HG03460 (cell line): Measurements from ENCODE around the gene AP2A2.
"Not testable (repeated sequence)": the region's sequence is repeated elsewhere in the genome, so short reads cannot be mapped to it uniquely, and the experiment has no call there.

ENCODE experiments used
- ATAC-seq: cut with Tn5 transposase; IDR thresholded peaks from one replicate; pipeline ENCODE4 v1.9.1; 2021; ENCODE audit not compliant: unreplicated experiment

Gene AP2A2

DNA sequence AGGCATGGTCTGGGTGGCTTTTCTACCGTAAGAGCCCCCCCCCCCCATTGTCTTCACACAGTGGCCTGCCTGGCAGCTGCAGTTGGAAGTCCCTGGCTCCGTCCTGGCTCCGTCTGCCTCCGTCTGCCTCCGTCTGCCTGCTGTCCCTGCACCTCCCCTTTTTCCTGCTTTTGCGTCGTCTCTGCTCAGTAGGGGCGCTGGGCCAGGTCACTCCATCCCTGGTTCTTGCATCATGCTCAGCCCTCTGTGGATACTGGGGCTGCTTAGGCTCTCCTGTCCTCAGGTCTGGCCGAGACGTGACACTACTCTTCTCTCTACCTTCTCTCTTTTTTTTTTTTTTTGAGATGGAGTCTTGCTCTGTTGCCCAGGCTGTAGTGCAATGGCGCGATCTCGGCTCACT lies 27.8 kb downstream of the AP2A2 start:
- no peak for ATAC-seq

DNA sequence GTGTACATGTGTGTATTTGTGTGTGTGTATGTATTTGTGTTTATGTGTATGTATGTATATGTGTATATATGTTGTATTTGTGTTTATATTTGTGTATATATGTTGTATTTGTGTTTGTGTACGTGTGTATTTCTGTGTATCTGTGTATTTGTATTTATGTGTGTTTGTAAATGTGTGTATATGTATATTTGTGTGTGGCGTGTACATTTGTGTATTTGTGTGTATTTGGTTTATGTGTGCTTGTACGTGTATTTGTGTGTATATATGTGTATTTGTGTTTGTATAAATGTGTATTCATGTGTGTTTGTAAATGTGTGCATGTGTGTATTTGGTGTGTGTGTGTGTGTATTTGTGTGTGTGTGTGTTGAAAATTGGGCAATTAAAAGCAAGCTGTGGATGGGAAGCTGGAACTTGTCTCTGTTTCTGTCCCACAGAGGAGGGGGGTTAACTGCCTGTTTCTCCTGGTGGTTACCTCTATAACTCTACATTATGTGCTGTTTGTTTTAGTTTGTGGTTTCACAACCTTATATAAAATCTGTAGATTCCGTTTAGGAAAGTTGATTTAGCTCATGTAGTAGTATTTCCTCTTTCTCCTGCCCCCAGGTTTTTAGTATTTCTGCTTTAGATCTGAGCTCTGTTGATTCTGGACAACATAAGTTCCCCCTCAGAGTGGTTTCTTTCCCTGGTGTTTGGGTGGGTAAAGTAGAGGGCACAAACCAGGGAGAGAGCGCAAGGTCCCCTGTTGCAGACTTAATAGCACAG lies 28.9 kb downstream of the AP2A2 start:
- ATAC-seq: no peak

DNA sequence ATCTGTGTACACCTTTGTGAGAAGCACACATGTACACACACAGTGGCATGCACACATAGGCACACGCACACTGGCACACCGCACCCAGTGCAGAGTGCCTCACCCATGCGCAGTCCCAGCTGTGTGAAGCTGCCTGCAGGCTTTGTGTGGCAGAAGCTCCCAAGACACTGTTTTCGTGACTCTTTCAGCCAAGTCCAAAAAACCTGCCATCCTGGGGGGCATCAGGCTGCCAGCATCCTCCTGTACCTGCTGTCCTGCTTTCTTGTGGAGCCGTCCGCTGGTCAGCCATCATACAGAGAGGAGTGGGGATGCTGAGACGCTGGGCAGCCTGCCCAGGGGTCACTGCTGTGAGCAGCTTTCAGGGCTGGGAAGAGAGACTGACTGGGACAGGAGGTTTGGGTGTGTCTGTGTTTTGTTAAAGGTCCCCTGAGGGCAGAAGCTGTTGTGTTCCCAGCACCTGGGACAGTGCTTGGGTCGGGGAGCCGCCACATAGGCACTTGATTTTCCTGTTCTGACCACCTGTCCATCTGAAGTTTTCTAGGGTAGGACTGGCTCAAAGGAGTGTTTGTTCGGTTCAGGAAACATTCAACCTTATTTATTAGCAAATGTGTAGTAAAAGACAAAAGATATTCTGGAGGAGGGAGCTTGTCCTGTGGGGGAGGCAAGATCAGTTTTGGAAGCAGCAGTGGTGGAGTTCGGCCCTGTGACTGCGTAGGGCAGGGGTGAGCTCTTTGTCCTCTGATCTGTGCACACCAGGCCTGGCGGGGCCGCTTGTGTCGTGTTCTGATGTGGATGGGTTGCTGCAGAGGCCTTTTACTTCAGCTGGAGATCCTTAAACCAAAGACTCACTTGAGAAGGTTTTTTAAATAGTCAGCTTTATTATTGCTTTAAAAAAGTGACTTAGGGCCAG lies 29.7 kb downstream of the AP2A2 start:
- no peak for ATAC-seq

DNA sequence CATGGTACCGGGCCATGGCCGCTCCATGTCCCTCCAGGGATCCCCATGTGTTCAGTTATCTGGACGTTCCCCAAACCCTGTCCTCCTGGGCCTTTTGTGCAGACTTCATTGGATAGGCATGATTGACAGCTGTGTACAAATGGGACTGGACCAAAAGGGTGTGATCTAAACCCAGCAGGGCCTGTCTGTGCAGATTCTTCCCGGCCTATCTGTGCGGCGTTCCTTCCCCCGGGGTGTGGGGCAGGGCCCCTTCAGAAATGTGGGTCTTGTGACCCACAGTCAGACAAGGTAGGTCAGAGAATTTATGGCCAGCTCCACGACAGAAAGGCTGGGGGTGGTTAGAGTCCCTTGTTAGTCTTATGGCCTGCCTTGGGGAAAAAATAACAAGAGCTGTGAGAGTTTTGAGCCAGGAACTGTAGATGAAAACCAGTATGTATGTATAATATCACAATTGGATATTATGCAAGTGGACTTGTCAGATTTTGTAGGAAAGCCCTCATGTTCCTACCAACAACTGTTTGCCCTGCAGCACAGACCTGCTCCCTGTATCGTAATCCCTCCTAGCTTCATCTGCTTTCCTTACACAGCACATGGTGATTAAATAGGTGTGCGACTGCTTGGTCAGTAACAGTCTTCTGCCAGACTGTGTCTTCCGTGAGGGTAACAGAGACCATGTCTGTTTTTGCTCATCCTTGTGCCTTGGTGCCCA lies 31.7 kb downstream of the AP2A2 start:
- no peak for ATAC-seq

DNA sequence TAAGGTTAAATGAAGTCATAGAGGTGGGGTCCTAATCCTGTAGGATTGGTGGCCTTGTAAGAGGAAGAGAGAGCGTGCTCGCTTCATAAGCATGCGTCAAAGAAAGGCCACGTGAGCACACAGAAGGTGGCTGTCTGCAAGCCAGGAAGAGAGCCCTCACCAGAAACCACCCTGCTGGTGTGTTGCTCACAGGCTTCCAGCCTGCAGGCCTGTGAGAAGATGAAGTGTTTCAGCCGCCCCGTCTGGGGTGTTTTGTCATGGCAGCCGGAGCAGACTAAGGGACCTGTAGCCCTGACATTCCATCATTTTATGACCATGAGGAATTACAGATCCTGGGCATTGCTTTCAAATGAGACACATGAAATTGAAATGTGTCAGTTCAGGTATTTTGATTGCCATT lies 32.4 kb downstream of the AP2A2 start:
- ATAC-seq: no peak

DNA sequence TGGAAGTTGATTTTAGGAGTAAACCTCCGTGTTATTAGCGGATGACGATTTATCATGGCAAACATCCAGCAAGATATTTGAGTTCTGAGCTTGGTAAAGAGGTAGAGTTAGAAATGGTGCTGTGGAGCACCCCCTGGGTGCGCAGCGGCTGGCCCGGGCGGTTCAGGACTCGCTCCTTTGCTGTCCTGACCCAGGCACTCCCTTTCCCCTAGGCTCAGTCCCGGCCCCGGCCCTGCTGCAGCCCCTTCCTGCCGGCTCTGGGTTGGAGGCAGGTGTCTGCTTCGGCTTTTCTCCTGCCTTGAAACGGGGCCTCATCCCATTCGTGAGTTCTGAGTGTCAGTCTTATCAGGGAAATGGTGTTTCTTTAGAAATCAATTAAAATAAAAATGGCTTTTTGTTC lies 33.4 kb downstream of the AP2A2 start:
- no peak for ATAC-seq

DNA sequence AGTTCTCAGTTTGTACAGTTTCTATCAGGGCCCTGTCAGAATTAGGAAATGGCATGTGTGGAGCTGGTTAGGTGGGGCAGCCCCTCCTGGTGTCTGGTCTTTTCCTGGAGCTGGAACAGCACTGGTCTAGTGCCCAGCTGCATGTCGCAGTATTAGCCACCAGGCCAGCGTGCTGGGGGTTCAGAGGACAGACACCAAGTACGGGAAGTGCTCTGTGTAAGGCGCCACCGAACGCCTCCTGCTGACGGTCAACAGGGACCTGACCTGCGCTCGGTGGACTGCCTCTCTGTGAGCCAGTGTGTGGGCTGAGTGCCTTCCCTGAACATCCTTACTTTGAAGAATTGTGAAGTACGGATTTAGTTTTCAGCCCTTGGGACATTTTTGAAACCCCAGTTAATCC lies 33.9 kb downstream of the AP2A2 start:
- no peak for ATAC-seq

DNA sequence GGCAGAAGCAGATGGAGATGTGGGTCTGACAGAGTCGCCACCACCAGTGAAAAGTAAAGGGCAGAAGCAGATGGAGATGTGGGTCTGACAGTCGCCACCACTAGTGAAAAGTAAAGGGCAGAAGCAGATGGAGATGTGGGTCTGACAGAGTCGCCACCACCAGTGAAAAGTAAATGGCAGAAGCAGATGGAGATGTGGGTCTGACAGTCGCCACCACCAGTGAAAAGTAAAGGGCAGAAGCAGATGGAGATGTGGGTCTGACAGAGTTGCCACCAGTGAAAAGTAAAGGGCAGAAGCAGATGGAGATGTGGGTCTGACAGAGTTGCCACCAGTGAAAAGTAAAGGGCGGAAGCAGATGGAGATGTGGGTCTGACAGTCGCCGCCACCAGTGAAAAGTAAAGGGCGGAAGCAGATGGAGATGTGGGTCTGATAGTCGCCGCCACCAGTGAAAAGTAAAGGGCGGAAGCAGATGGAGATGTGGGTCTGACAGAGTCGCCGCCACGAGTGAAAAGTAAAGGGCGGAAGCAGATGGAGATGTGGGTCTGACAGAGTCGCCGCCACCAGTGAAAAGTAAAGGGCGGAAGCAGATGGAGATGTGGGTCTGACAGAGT lies 35.7 kb downstream of the AP2A2 start:
- not testable (repeated sequence) for ATAC-seq

DNA sequence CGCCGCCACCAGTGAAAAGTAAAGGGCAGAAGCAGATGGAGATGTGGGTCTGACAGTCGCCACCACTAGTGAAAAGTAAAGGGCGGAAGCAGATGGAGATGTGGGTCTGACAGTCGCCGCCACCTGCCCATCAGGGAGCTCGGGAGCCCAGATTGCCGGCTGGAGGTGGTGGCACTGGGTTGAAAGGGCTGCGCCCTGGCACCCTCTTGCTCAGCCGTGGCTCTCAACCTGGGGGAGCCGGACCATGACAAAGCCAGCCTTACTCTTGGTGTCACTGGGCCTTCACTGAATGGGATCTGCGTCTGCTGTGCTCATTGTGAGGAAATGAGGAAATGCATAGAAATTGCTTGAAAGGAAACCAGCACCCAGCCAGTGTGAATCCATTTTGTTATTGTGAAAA lies 36.3 kb downstream of the AP2A2 start:
- no peak for ATAC-seq

DNA sequence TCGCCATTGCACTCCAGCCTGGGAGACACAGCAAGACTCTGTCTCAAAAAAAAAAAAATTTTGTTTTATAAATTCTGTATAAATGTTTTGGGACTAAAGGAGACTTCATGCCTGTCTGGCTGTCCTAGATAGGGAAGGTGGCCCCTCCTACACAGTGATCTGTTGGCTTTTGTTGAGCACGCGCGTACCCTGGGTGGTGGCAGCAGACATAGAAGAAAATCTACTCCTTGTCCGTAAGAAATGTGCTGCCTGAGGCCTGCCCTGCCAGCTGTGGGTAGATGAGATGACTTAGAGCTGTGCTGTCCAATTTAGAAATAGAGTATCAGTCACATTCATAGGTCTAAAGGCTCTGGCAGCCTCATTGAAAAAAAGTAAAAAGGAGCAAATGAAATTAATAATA lies 37.0 kb downstream of the AP2A2 start:
- ATAC-seq: no peak

DNA sequence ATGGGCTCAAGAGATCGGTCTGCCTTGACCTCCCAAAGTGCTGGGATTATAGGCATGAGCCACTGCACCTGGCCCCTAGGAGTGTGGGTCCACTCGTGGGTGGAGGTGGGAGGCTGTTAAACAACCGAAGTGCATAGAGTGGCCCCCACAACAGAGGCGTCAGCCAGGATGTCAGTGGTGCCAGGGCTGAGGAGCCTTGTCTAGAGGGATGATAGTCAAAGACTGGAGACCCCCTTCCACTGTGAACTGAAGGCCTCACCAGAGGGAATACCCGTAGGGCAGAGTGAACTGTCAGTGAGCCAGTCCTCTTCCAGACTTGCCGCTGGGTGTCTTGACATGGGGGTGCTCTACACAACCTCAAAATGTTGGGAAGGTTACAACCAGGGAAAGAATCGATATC lies 38.2 kb downstream of the AP2A2 start:
- no peak for ATAC-seq

DNA sequence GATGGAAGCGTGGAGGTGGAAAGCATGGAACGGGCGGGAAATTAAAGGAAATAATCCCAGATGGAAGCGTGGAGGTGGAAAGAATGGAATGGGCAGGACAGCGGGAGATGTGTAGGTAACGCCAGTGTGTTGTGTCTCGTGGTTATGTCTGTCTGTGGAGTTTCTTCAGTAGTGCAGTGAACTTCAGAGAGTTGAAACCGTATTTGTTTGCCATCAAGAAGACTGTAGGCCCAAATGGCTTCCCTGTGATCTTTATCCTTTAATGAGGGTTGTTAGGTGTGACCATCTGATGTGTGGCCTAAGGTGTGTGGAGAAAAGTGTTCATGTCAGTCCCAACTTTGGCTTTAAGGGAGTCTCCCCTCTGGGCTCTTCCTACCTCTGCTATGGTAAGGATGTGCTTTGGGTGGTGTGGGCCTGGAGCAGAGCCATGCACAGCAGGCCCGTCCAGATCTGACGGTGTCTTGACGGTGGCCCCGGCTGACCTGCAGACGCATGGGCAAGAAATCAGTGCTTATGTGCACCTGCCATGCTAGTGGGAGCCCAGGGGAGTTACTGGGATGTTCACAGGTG lies 39.6 kb downstream of the AP2A2 start:
- no peak for ATAC-seq

DNA sequence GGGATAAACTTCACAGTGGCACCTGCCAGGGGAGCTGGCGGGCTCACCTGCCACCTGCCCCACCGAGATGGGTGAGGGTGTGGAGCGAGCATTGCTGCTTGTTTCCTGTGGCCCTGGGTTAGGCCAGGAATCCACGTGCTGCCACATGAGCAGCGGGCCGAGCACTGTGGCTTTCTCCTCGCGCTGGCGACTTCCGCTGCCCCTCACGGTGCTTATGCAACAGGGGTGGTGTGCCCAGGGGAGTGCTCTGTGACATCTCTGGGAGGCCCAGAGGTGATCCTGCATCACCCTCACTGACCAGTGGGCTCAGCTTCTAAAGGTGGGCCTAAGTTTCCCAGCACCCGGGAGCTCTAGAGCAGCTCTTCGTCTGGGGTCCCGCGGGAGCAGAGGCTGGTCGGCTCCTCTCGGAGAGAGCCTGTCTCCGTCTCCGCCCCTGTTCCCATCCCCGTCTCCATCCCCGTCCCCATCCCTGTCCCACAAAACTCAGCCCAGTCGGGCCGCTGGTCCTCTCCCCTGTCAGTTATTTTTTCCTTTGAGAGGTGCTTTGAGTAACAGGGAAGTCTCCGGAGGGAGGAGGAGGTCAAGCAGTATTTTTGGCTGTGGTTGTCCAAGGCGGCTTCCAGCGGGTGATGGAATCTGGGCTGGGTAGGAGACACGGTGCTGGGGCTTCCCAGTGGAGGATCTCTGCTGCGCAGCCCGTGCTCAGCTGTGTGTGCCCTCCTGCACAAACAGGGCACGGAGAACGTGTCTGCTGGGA lies 42.5 kb downstream of the AP2A2 start:
- no peak for ATAC-seq

DNA sequence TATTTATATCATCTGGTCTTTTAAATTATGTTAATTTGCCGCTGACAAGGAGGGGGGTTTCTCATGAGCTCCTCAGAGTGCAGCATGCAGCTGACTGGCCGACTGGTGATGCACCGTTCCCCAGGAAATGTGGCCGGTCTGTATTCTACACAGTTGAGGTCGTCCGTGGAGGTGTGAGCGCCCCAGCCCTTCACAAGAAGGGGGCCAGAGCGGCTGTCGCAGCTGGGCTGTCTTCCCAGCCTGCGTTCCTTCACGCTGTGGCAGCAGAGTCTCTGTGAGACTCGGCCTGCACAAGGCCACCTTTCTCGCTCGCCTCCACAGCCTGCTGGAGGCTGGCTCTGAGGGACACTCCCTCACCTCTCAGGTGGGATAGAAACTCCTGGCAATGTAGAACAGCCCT lies 43.2 kb downstream of the AP2A2 start:
- no peak for ATAC-seq

DNA sequence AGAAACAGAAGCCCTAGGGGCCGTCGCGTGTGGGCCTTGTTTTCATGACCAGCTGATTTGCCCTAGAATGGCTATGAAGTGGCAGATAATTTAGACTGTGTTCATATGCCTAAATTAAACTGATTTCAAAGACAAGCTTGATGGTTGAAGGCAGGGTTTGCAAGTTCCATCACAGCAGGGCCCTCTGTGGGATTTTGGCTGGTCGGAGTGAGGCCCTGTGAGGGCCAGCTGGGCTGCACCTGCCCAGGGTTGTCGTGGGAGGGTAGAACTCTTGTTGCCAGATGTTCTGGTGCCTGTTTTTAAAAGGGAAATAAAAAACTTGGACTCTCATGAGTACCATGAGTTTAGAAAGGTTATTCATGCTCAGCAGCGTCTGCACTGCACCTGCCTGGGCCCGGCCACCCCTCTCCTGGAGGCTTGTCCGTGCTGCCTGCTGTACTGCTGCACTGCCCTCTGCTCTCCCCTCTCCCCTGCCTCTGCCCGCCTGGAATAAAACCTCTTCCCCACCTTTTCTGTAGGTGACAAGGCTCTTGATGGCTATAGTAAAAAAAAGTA lies 44.1 kb downstream of the AP2A2 start:
- no peak for ATAC-seq

DNA sequence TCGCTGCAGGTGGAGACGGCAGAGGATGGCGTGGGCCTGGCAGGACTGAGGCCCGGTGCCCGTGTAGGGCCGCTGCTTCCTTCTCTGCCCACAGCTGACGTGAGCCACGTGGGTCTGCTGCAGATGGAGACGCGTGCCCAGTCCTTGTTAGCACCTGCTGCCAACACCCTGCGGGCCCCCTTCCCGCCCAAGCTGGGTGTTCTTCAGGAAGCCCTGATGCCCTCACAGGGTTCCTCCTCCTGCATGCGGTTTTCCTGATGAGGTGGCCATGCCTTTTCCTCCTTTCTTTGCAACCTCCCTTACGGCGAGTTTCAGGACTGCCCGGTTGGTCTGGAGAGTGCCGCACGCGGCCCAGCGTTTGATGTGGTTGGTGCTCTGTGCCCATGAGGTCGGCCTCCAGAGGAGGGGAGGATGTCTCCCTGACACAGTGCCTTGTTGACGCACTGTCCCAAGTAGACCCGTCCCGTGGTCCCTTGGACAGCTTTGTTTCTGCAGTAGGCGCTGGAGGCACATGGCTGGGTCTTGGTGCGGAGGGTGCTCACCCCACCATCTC lies 44.7 kb downstream of the AP2A2 start:
- ATAC-seq: no peak

DNA sequence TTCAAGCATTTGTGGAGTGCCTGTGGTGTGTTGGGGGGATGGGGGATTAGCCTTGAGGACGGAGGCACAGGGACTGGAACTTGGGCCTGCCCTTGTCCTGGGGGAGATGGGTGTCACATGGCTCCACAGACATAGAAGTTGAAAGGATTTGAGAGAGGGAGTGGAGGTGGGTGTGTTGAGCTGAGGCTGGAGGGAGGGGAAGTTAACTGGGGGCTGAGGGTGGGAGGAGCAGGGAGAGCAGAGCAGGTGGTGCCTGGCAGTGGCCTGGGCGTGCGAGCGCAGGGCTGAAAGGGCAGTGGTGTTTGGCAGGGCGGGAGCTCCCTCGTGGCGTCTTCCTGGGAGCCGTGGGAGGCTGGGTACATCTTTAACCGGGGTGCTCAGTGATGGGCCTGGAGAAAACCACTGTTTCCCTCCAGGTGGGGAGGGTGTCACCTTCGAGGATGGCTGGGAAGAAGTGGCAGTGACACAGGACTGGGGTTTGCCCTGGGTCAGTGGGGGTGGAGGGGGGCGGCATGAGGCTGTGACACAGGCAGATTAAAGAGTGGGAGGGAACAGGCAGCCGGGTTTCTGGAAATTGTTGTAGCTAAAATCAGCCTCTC lies 45.5 kb downstream of the AP2A2 start:
- no peak for ATAC-seq

DNA sequence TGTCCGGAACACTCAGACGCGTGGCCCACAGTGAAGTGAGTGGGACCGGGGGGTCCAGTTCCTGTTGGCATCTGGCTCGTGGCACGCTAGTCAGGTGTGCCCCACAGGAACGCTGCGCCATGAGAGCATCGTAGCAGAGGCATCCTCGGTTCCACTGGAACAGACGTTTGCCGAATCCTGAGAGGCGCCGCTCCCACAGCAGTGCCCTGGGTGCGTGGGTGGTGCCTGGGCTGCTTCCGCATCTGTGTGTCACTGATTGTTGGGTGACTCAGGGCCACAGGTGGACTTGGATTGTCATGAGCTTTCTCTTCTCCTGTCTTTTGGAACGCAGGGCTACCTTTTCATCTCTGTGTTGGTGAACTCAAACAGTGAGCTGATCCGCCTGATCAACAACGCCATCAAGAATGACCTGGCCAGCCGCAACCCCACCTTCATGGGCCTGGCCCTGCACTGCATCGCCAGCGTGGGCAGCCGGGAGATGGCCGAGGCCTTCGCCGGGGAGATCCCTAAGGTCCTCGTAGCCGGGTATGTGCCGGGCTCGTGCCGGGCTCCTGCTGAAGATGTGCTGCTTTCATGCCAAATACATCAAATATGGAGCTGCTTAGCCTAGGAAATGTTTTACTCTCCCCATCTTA lies 46.2 kb downstream of the AP2A2 start:
- no peak for ATAC-seq
